Panc1 (cell line): ENCODE results near the gene SUCO. TPM values are rescaled to one million over a fixed set of nuclear protein-coding genes. Genes with fewer than 3 reads are reported as not detected.
A peak's percentile ranks its signal among the peaks of the same experiment; 100 is the strongest.

Experiments
- ATAC-seq: fragments of 200-7000 bp; cut with Tn5 transposase; 2 replicates; pipeline ENCODE4 v1.9.1; 2020; ENCODE audit warnings: mild to moderate bottlenecking, moderate library complexity
- BruUV-seq: library from RNA; stranded (reverse); fragments of 400-500 nt; replicated peaks from 2 replicates; lab custom pipeline; 2021; lab: Mats Ljungman, UMichigan
- CTCF ChIA-PET: fragments of 300-600 bp; sonication (Branson Sonifier 250); formaldehyde crosslinking; loops from one replicate; lab custom pipeline; 2022; ENCODE audit warnings: antibody characterized with exemption; lab: Charles Lee
- POLR2A ChIA-PET: fragments of 300-600 bp; sonication (Branson Sonifier 250); formaldehyde crosslinking; loops from one replicate; lab custom pipeline; 2022; ENCODE audit warnings: antibody characterized with exemption; lab: Charles Lee
- DNase-seq: peaks from one replicate; pipeline ENCODE4 v3.0.0-alpha.2; 2010; ENCODE audit warnings: low read depth, low spot score
- H3K27ac ChIP-seq: 2 replicates; pipeline ENCODE4 v1.5.1; 2011; ENCODE audit warnings: mild to moderate bottlenecking, low read length, inconsistent platforms
- H3K27me3 ChIP-seq: fragments of 200-500 bp; sonication (Bioruptor generic); 2 replicates; pipeline ENCODE4 v1.6.0; 2014; ENCODE audit warnings: low read length, inconsistent platforms; ENCODE audit not compliant: control insufficient read depth, insufficient read depth
- H3K36me3 ChIP-seq: fragments of 200-500 bp; sonication (Bioruptor generic); 2 replicates; pipeline ENCODE4 v1.5.1; 2014; ENCODE audit warnings: inconsistent platforms, mild to moderate bottlenecking, low read length, moderate library complexity; ENCODE audit not compliant: control insufficient read depth, insufficient read depth
- H3K4me1 ChIP-seq: 2 replicates; pipeline ENCODE4 v1.5.1; 2011; ENCODE audit warnings: inconsistent platforms, mild to moderate bottlenecking, low read length, moderate library complexity; ENCODE audit not compliant: control insufficient read depth, insufficient read depth
- H3K4me3 ChIP-seq, 2 experiments: 2 replicates each; pipeline ENCODE4 v1.5.1; 2011 to 2012; ENCODE audit warnings: low read depth in 2 of 2, low read length in 2 of 2, mild to moderate bottlenecking in 2 of 2, inconsistent platforms in 1 of 2, moderate library complexity in 1 of 2
- H3K9me3 ChIP-seq: fragments of 200-500 bp; sonication (Bioruptor generic); 2 replicates; pipeline ENCODE4 v1.5.1; 2014; ENCODE audit warnings: low read depth, mild to moderate bottlenecking, inconsistent platforms, low read length, moderate library complexity; ENCODE audit not compliant: control insufficient read depth, insufficient read depth
- CTCF ChIP-seq: fragments of 450-650 bp; IDR thresholded peaks from 2 replicates; pipeline ENCODE4 v1.5.1; 2017; ENCODE audit warnings: mild to moderate bottlenecking
- POLR2AphosphoS5 ChIP-seq: IDR thresholded peaks from 2 replicates; pipeline ENCODE4 v1.6.1; 2012; ENCODE audit warnings: mild to moderate bottlenecking, low read depth, low read length, moderate library complexity
- REST ChIP-seq, 2 experiments: IDR thresholded peaks; 2 replicates each; pipeline ENCODE4 v1.6.1; 2011 to 2012; ENCODE audit warnings: low read depth in 2 of 2, control low read depth in 1 of 2, low read length in 1 of 2, mild to moderate bottlenecking in 1 of 2, moderate library complexity in 1 of 2; ENCODE audit not compliant: insufficient read depth in 1 of 2
- SIN3A ChIP-seq: IDR thresholded peaks from 2 replicates; pipeline ENCODE4 v1.6.1; 2012; ENCODE audit warnings: low read depth, mild to moderate bottlenecking, low read length, moderate library complexity, borderline replicate concordance; ENCODE audit not compliant: insufficient read depth
- TCF7L2 ChIP-seq: IDR thresholded peaks from 2 replicates; pipeline ENCODE4 v1.6.1; 2011; ENCODE audit warnings: mild to moderate bottlenecking, low read depth, low read length, inconsistent platforms
- in situ Hi-C: cut with HindIII; loops from 2 replicates; pipeline ENCODE4 v1.10.0; 2016; ENCODE audit warnings: low sequenced_read_pairs, low pct_unique_long_range_greater_than_20kb
- intact Hi-C: fragments of 100-400 bp; cut with micrococcal nuclease; formaldehyde crosslinking; loops from one replicate; pipeline ENCODE4 v1.10.0; 2022; ENCODE audit not compliant: unreplicated experiment
- total RNA-seq: library from RNA; stranded (reverse); gene quantifications from one replicate; pipeline ENCODE4 v1.2.1, GENCODE V29; 2021; ENCODE audit not compliant: unreplicated experiment

SUCO gene
- total RNA-seq, 1 experiment from 2014 or later: 31.3 TPM

- Histone ChIP-seq H3K36me3 (no peaks in the 10 kb centered on the region), H3K9me3 (no peaks in the 10 kb centered on the region), H3K27ac (no peak overlapping the region), H3K27me3 (no peaks in the 10 kb centered on the region), H3K4me1 (no peaks in the 10 kb centered on the region; the same call in 1 of the 2 replicates), H3K4me3 (no peak overlapping the region)
- DNase-seq (no peak), ATAC-seq (peak; percentile 26; the same call in 1 of the 2 replicates)
- intact Hi-C loops (no loop called here), in situ Hi-C loops (no loop called here)
- ChIA-PET POLR2A (no interaction called here), CTCF (no interaction called here)
- TF ChIP-seq CTCF (no peak), TCF7L2 (no peak), REST (IDR thresholded peaks at IDR 0.05; ENCODE audit: insufficient read depth in 1 of 2, low read depth in 2 of 2, low read length in 1 of 2) (no peak), POLR2AphosphoS5 (no peak), SIN3A (no peak)
- BruUV-seq: no TSS peak
These were observed 35.7 kb upstream of the SUCO start for GRCh38 chr1:172497230-172497629.

GRCh38 chr1:172498857-172499256 lies 34.1 kb upstream of the SUCO start:
- intact Hi-C loops: no loop called here
- no peaks in the 10 kb centered on the region; the same call in 1 of the 2 replicates for H3K4me1 ChIP-seq
- peaks cover 2% of the 10 kb centered on the region; the same call in 1 of the 2 replicates for H3K27me3 ChIP-seq
- ATAC-seq (no peak), DNase-seq (no peak)
- TF ChIP-seq POLR2AphosphoS5 (no peak), CTCF (no peak), SIN3A (no peak), TCF7L2 (no peak), REST (IDR thresholded peaks at IDR 0.05; ENCODE audit: insufficient read depth in 1 of 2, low read depth in 2 of 2, low read length in 1 of 2) (no peak)
- no peaks in the 10 kb centered on the region for H3K36me3 ChIP-seq
- no peak overlapping the region for H3K27ac ChIP-seq
- H3K9me3 ChIP-seq: no peaks in the 10 kb centered on the region
- ChIA-PET POLR2A (no interaction called here), CTCF (no interaction called here)
- H3K4me3 ChIP-seq: no peak overlapping the region
- in situ Hi-C loops: no loop called here
- no TSS peak for BruUV-seq
